Endothelial cell of hepatic sinusoid (primary cell): Measurements from ENCODE around the gene GSTA5.
"Not testable (repeated sequence)": the region's sequence is repeated elsewhere in the genome, so short reads cannot be mapped to it uniquely, and the experiment has no call there.

Experiments
- in situ Hi-C: cut with HindIII; loops from 2 replicates; pipeline ENCODE4 v1.10.0; 2017; ENCODE audit warnings: low sequenced_read_pairs

The GSTA5 gene

GRCh38 chr6:52794366-52794765 lies 46.2 kb downstream of the GSTA5 start:
- in situ Hi-C loops = not testable (repeated sequence)

- in situ Hi-C loops = no loop called here
Measured at GRCh38 chr6:52790861-52791260, 49.8 kb downstream of the GSTA5 start.

- in situ Hi-C loops = not testable (repeated sequence)
Measured at GRCh38 chr6:52789658-52790057, 51.0 kb downstream of the GSTA5 start.

- in situ Hi-C loops = no loop called here
Measured at GRCh38 chr6:52788478-52788877, 52.1 kb downstream of the GSTA5 start.

- in situ Hi-C loops = no loop called here
Measured at GRCh38 chr6:52787917-52788316, 52.7 kb downstream of the GSTA5 start.

GRCh38 chr6:52786249-52786956 lies 54.2 kb downstream of the GSTA5 start:
- in situ Hi-C loops = no loop called here

GRCh38 chr6:52782696-52783274 lies 57.8 kb downstream of the GSTA5 start:
- in situ Hi-C loops = not testable (repeated sequence)

- in situ Hi-C loops = not testable (repeated sequence)
Measured at GRCh38 chr6:52782209-52782608, 58.4 kb downstream of the GSTA5 start.
